ENCODE results near the gene POLR1G. TPM values are rescaled to one million over a fixed set of nuclear protein-coding genes. Genes with fewer than 3 reads are reported as not detected.

Gene POLR1G
- total RNA-seq, 1 experiment from 2014 or later = 6.6 TPM

GRCh38 chr19:45440873-45441654, 34.6 kb downstream of the POLR1G start:
- Histone ChIP-seq H3K4me2 (ENCODE audit: low read depth, low read length, poor library complexity, severe bottlenecking) (no peak overlapping the region), H2AFZ (ENCODE audit: low read length) (no peak overlapping the region), H3K4me1 (ENCODE audit: low read length) (peaks cover 49% of the 10 kb centered on the region), H3K36me3 (ENCODE audit: insufficient read depth, low read length) (no peaks in the 10 kb centered on the region), H3K4me3 (ENCODE audit: low read length) (no peak overlapping the region), H3K79me2 (ENCODE audit: low read length) (no peaks in the 10 kb centered on the region), H3K9me3 (ENCODE audit: low read length) (no peaks in the 10 kb centered on the region), H3K9me2 (replicated peaks; ENCODE audit: insufficient read depth, low read length) (no peaks in the 10 kb centered on the region), H3K27me3 (ENCODE audit: low read length) (no peaks in the 10 kb centered on the region), H4K20me1 (ENCODE audit: insufficient read depth, low read depth, low read length) (no peaks in the 10 kb centered on the region), H3K27ac (ENCODE audit: low read length) (peak overlapping the region; percentile 75), H3K9ac (ENCODE audit: low read length) (peak overlapping the region; percentile 1; the same call in 1 of the 2 replicates)
- DNase-seq = no peak

DNA sequence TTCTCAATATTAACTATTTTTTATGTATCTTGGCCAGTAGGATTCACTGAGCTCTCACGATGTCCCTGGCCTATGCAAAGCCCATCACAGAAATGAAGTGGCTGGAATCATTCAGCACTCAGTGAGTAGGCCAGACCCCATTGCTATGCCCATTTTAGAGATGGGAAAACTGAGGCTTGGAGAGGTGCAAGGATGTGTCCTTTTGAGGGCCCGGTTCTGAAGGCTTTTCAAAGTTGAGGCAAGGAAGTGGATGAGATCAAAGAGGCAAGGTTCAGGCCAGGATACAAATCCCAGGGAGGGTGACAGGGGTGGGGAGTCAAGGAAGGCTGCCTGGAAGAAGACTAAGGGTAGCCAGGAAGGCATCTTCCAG, 35.9 kb downstream of the POLR1G start:
- Histone ChIP-seq H3K27me3 (ENCODE audit: low read length) (no peaks in the 10 kb centered on the region), H3K4me3 (ENCODE audit: low read length) (no peak overlapping the region), H3K9me2 (replicated peaks; ENCODE audit: insufficient read depth, low read length) (no peaks in the 10 kb centered on the region), H4K20me1 (ENCODE audit: insufficient read depth, low read depth, low read length) (no peaks in the 10 kb centered on the region), H3K4me1 (ENCODE audit: low read length) (peaks cover 49% of the 10 kb centered on the region), H3K79me2 (ENCODE audit: low read length) (no peaks in the 10 kb centered on the region), H3K9me3 (ENCODE audit: low read length) (no peaks in the 10 kb centered on the region), H3K36me3 (ENCODE audit: insufficient read depth, low read length) (no peaks in the 10 kb centered on the region), H3K27ac (ENCODE audit: low read length) (peak overlapping the region; percentile 90), H3K9ac (ENCODE audit: low read length) (peak overlapping the region; percentile 81), H2AFZ (ENCODE audit: low read length) (no peak overlapping the region), H3K4me2 (ENCODE audit: low read depth, low read length, poor library complexity, severe bottlenecking) (peak overlapping the region; percentile 73)
- DNase-seq = no peak

DNA sequence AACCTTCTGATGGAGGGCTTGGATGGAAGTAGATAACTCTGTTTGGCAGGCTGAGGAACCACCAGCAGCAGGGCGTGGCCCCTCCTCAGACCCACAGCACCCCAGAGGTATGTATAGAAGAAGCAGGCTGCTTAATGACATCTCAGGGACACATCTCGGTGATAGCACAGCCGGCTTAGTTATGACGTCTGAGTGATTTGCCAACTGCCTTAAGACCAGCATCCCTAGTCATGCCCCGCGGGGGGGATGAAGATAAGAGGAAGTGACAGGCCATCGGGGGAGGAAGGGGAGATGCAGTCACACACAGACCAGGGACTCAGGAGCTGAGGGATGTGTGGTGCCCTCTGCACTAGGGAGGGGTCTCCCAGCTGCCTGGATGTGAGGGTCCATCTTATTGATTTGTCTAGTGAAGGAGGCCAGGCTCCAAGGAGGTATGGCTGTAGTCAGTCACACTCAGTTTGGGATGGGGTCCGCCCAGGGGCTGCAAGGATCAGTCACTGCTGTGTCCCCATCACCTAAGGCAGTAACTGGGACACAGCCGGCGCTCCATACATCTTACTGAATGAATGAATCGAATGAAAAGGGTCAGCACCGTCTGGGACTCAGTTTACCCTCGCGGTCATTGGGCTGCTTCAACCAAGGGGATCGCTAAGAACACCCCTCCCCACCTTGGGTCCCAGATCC, 36.5 kb downstream of the POLR1G start:
- H3K27ac ChIP-seq (ENCODE audit: low read length) = peak overlapping the region; percentile 90
- no peaks in the 10 kb centered on the region for H3K79me2 ChIP-seq (ENCODE audit: low read length)
- peaks cover 49% of the 10 kb centered on the region for H3K4me1 ChIP-seq (ENCODE audit: low read length)

GRCh38 chr19:45443462-45444317, 37.2 kb downstream of the POLR1G start:
- peaks cover 49% of the 10 kb centered on the region for H3K4me1 ChIP-seq (ENCODE audit: low read length)
- H2AFZ ChIP-seq (ENCODE audit: low read length) = no peak overlapping the region; the same call in 1 of the 2 replicates
- peak overlapping the region; percentile 73 for H3K4me2 ChIP-seq (ENCODE audit: low read depth, low read length, poor library complexity, severe bottlenecking)
- H3K79me2 ChIP-seq (ENCODE audit: low read length) = peaks cover under 1% of the 10 kb centered on the region; the same call in 1 of the 2 replicates
- no peaks in the 10 kb centered on the region for H3K36me3 ChIP-seq (ENCODE audit: insufficient read depth, low read length)
- H3K27me3 ChIP-seq (ENCODE audit: low read length) = no peaks in the 10 kb centered on the region
- H4K20me1 ChIP-seq (ENCODE audit: insufficient read depth, low read depth, low read length) = no peaks in the 10 kb centered on the region
- H3K9me3 ChIP-seq (ENCODE audit: low read length) = no peaks in the 10 kb centered on the region
- H3K9ac ChIP-seq (ENCODE audit: low read length) = peak overlapping the region; percentile 81
- H3K4me3 ChIP-seq (ENCODE audit: low read length) = peak overlapping the region; percentile 74
- H3K9me2 ChIP-seq (replicated peaks; ENCODE audit: insufficient read depth, low read length) = no peaks in the 10 kb centered on the region
- peak; percentile 95 for DNase-seq
- H3K27ac ChIP-seq (ENCODE audit: low read length) = peak overlapping the region; percentile 90

More for the DNA sequence above, 36.5 kb downstream of the POLR1G start:
- Histone ChIP-seq H3K9ac (ENCODE audit: low read length) (peak overlapping the region; percentile 81), H3K9me2 (replicated peaks; ENCODE audit: insufficient read depth, low read length) (no peaks in the 10 kb centered on the region), H2AFZ (ENCODE audit: low read length) (no peak overlapping the region; the same call in 1 of the 2 replicates), H3K36me3 (ENCODE audit: insufficient read depth, low read length) (no peaks in the 10 kb centered on the region), H3K9me3 (ENCODE audit: low read length) (no peaks in the 10 kb centered on the region), H3K4me3 (ENCODE audit: low read length) (peak overlapping the region; percentile 74), H3K27me3 (ENCODE audit: low read length) (no peaks in the 10 kb centered on the region), H4K20me1 (ENCODE audit: insufficient read depth, low read depth, low read length) (no peaks in the 10 kb centered on the region), H3K4me2 (ENCODE audit: low read depth, low read length, poor library complexity, severe bottlenecking) (peak overlapping the region; percentile 73)
- peak; percentile 91 for DNase-seq

DNA sequence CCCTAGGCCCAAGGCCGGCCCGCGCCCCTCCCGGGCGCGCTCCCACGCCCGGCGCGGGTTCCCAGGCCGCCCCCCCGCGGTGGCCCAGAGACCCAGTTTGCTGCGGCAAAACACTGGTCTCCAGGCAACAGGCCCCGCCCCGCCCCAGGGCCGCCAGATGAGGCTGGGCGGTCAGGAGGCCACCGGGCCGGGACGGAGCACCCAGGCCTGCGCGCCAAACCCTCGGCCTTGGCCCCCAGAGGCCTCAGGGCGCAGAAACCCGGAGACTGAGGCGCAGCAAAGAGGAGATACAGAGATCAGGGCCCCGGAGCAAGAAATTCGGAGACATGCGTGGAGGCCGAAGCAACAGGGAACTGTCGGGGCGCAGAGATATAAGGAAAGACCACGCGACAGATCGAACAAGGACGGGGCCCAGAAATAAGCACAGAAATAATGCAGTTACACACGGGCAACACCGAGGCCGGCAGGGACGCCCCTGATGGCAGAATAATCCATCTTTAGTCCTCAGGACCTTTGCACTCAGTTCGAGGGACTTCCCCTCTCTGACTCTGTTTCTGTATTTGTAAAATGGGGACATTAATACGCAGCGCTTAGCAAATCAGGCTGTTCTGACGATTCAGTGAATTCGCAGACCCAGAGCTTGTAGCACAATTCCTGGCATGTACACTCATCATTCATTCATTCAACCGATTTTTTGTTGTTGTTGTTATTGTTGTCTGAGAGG, 38.0 kb downstream of the POLR1G start:
- peak overlapping the region; percentile 74 for H3K4me3 ChIP-seq (ENCODE audit: low read length)

GRCh38 chr19:45445139-45445538, 38.7 kb downstream of the POLR1G start:
- H4K20me1 ChIP-seq (ENCODE audit: insufficient read depth, low read depth, low read length) = no peaks in the 10 kb centered on the region
- peak overlapping the region; percentile 73 for H3K4me2 ChIP-seq (ENCODE audit: low read depth, low read length, poor library complexity, severe bottlenecking)
- H3K27ac ChIP-seq (ENCODE audit: low read length) = peak overlapping the region; percentile 90
- H3K27me3 ChIP-seq (ENCODE audit: low read length) = no peaks in the 10 kb centered on the region
- H3K79me2 ChIP-seq (ENCODE audit: low read length) = peaks cover 10% of the 10 kb centered on the region; the same call in 1 of the 2 replicates
- peak overlapping the region; percentile 74; the same call in 1 of the 2 replicates for H3K4me3 ChIP-seq (ENCODE audit: low read length)
- H3K36me3 ChIP-seq (ENCODE audit: insufficient read depth, low read length) = no peaks in the 10 kb centered on the region
- peak overlapping the region; percentile 81; the same call in 1 of the 2 replicates for H3K9ac ChIP-seq (ENCODE audit: low read length)
- no peak overlapping the region for H2AFZ ChIP-seq (ENCODE audit: low read length)
- H3K9me3 ChIP-seq (ENCODE audit: low read length) = no peaks in the 10 kb centered on the region
- no peaks in the 10 kb centered on the region for H3K9me2 ChIP-seq (replicated peaks; ENCODE audit: insufficient read depth, low read length)
- DNase-seq = no peak
- H3K4me1 ChIP-seq (ENCODE audit: low read length) = peaks cover 55% of the 10 kb centered on the region

More for the DNA sequence above, 38.0 kb downstream of the POLR1G start:
- Histone ChIP-seq H3K79me2 (ENCODE audit: low read length) (peaks cover 6% of the 10 kb centered on the region; the same call in 1 of the 2 replicates), H3K27ac (ENCODE audit: low read length) (peak overlapping the region; percentile 90), H3K36me3 (ENCODE audit: insufficient read depth, low read length) (no peaks in the 10 kb centered on the region), H3K27me3 (ENCODE audit: low read length) (no peaks in the 10 kb centered on the region), H3K9ac (ENCODE audit: low read length) (peak overlapping the region; percentile 81), H2AFZ (ENCODE audit: low read length) (peak overlapping the region; percentile 81; the same call in 1 of the 2 replicates), H4K20me1 (ENCODE audit: insufficient read depth, low read depth, low read length) (no peaks in the 10 kb centered on the region), H3K4me1 (ENCODE audit: low read length) (peaks cover 52% of the 10 kb centered on the region), H3K4me2 (ENCODE audit: low read depth, low read length, poor library complexity, severe bottlenecking) (peak overlapping the region; percentile 73), H3K9me2 (replicated peaks; ENCODE audit: insufficient read depth, low read length) (no peaks in the 10 kb centered on the region), H3K9me3 (ENCODE audit: low read length) (no peaks in the 10 kb centered on the region)
- DNase-seq = peak; percentile 96

- peaks cover 49% of the 10 kb centered on the region for H3K4me1 ChIP-seq (ENCODE audit: low read length)
- H3K36me3 ChIP-seq (ENCODE audit: insufficient read depth, low read length) = no peaks in the 10 kb centered on the region
- no peak overlapping the region for H3K4me2 ChIP-seq (ENCODE audit: low read depth, low read length, poor library complexity, severe bottlenecking)
- H3K79me2 ChIP-seq (ENCODE audit: low read length) = peaks cover 10% of the 10 kb centered on the region; the same call in 1 of the 2 replicates
- no peak overlapping the region for H3K4me3 ChIP-seq (ENCODE audit: low read length)
- no peak overlapping the region for H3K27ac ChIP-seq (ENCODE audit: low read length)
- DNase-seq = peak; percentile 75
- H3K27me3 ChIP-seq (ENCODE audit: low read length) = 0 out of 2 replicates have a peak, but pooled peaks cover under 1% of the 10 kb centered on the region
- no peaks in the 10 kb centered on the region for H3K9me2 ChIP-seq (replicated peaks; ENCODE audit: insufficient read depth, low read length)
- no peak overlapping the region for H2AFZ ChIP-seq (ENCODE audit: low read length)
- no peaks in the 10 kb centered on the region for H4K20me1 ChIP-seq (ENCODE audit: insufficient read depth, low read depth, low read length)
- H3K9me3 ChIP-seq (ENCODE audit: low read length) = no peaks in the 10 kb centered on the region
- H3K9ac ChIP-seq (ENCODE audit: low read length) = no peak overlapping the region
These were observed 39.9 kb downstream of the POLR1G start for GRCh38 chr19:45446295-45446694.
